ENCODE results near the gene KLRC4. TPM values are rescaled to one million over a fixed set of nuclear protein-coding genes. Genes with fewer than 3 reads are reported as not detected.
A peak's percentile ranks its signal among the peaks of the same experiment; 100 is the strongest.

KLRC4 gene
- total and polyA plus RNA-seq, 10 of the 15 experiments (the other 5 are each of a cell fraction or from before 2014, with no cell fraction given), result 0.07 to 0.34 TPM; not detected in 8

- Histone ChIP-seq H3K4me1 (ENCODE audit: control insufficient read depth, insufficient read depth, low read length) (peaks cover 21% of the 10 kb centered on the region), H3K9ac (ENCODE audit: control insufficient read depth, insufficient read depth, low read length) (peak overlapping the region; percentile 71), H3K79me2 (ENCODE audit: control insufficient read depth, insufficient read depth, low read length) (no peaks in the 10 kb centered on the region), H3K9me3 (replicated peaks; ENCODE audit: control insufficient read depth, insufficient read depth, low read length) (peaks cover 6% of the 10 kb centered on the region; the same call in 2 of the 3 replicates), H3K4me2 (ENCODE audit: control insufficient read depth, insufficient read depth) (peak overlapping the region; percentile 100), H2AFZ (ENCODE audit: control insufficient read depth, low read depth, low read length) (peak overlapping the region; percentile 76), H3K27ac (ENCODE audit: control insufficient read depth, insufficient read depth) (peak overlapping the region; percentile 72), H4K20me1 (ENCODE audit: control insufficient read depth, insufficient read depth) (no peaks in the 10 kb centered on the region), H3K4me3 (peak overlapping the region; percentile 72), H3K27me3 (replicated peaks in 1 of 2; ENCODE audit: control insufficient read depth in 2 of 2, insufficient read depth in 2 of 2, low read length in 1 of 2) (no peaks in the 10 kb centered on the region), H3K36me3 (ENCODE audit: control insufficient read depth in 2 of 2, insufficient read depth in 2 of 2, low read length in 1 of 2) (no peaks in the 10 kb centered on the region; a peak in 1 of 4 replicates)
- ChIA-PET CTCF (interaction anchor here (0.6 to 4.0 kb wide), 10 partner anchors 11 to 199 kb away, joined by 3 to 30 read pairs (median 5); no protein-coding TSS in a partner anchor), RAD21 (ENCODE audit: unreplicated experiment) (interaction anchor here (1.0 to 6.0 kb wide), 8 partner anchors 25 to 195 kb away, joined by 3 to 75 read pairs (median 5); partner anchors contain the start of gene KLRC4), POLR2A (interaction anchor here (0.6 to 4.1 kb wide), 7 partner anchors 10 to 79 kb away, joined by 3 to 24 read pairs (median 5); no protein-coding TSS in a partner anchor), SMC1A (ENCODE audit: uncharacterized antibody, unreplicated experiment) (interaction anchor here (0.6 to 6.5 kb wide), 10 partner anchors 24 to 196 kb away, joined by 3 to 67 read pairs (median 6); partner anchors contain the start of gene KLRD1)
- in situ Hi-C loops (cut with MboI) (no loop called here), intact Hi-C loops (cut with micrococcal nuclease; ENCODE audit: unreplicated experiment) (loop anchor here (1.0 kb wide), 1 partner anchor 31 kb away; no protein-coding TSS in a partner anchor)
- FAIRE-seq, result peak; percentile 80
- DNase-seq (ENCODE audit: low read depth, low spot score), result peak; percentile 84
- WGBS (ENCODE audit: insufficient coverage, insufficient replicate concordance, low lambda C conversion rate, missing lambda C conversion rate), result 28% methylated on average over 19 of the region's 19 CpGs
- TSS peak; percentile 87 for BruUV-seq (replicated peaks)
- peak; percentile 95 for ATAC-seq
- TF ChIP-seq IKZF1 (conservative IDR thresholded peaks at IDR 0.05) (peak; percentile 83; the same call in 1 of the 2 replicates), CBX5 (IDR thresholded peaks at IDR 0.05; ENCODE audit: low read depth) (peak; percentile 77; the same call in 1 of the 2 replicates), ESRRA (IDR thresholded peaks at IDR 0.05; ENCODE audit: low read length) (no peak), YBX1 (IDR thresholded peaks at IDR 0.05) (no peak), BCL11A (IDR thresholded peaks at IDR 0.05; ENCODE audit: low read depth, low read length) (peak; percentile 71), SPI1 (IDR thresholded peaks at IDR 0.05; ENCODE audit: borderline replicate concordance, insufficient read depth, low read depth, low read length) (peak; percentile 75; the same call in 1 of the 2 replicates), MEF2B (IDR thresholded peaks at IDR 0.05; ENCODE audit: partially characterized antibody, poor library complexity, severe bottlenecking) (peak; percentile 61), HCFC1 (IDR thresholded peaks at IDR 0.05; ENCODE audit: low read length) (no peak), FOS (IDR thresholded peaks at IDR 0.05; ENCODE audit: borderline replicate concordance, extremely low read depth, insufficient read length) (no peak), SKIL (IDR thresholded peaks at IDR 0.05; ENCODE audit: low read depth, poor library complexity, severe bottlenecking) (peak; percentile 56), ASH2L (IDR thresholded peaks at IDR 0.05; ENCODE audit: borderline replicate concordance, low read depth) (no peak), TARDBP (IDR thresholded peaks at IDR 0.05; ENCODE audit: borderline replicate concordance) (0 out of 2 replicates have a peak, but pooled peaks have one; percentile 15), BACH1 (IDR thresholded peaks at IDR 0.05; ENCODE audit: borderline replicate concordance) (no peak), EED (IDR thresholded peaks at IDR 0.05; ENCODE audit: low read depth) (peak; percentile 95; the same call in 1 of the 2 replicates), ZSCAN29 (IDR thresholded peaks at IDR 0.05) (no peak), E2F8 (IDR thresholded peaks at IDR 0.05; ENCODE audit: low read depth, partially characterized antibody) (no peak)
- TF ChIP-seq, protein P1, sequence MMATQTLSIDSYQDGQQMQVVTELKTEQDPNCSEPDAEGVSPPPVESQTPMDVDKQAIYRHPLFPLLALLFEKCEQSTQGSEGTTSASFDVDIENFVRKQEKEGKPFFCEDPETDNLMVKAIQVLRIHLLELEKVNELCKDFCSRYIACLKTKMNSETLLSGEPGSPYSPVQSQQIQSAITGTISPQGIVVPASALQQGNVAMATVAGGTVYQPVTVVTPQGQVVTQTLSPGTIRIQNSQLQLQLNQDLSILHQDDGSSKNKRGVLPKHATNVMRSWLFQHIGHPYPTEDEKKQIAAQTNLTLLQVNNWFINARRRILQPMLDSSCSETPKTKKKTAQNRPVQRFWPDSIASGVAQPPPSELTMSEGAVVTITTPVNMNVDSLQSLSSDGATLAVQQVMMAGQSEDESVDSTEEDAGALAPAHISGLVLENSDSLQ (IDR thresholded peaks at IDR 0.05), result peak; percentile 52; the same call in 1 of the 2 replicates
These were observed 45.4 kb downstream of the KLRC4 start for GRCh38 chr12:10363914-10364814.
